ENCODE results near the gene CXCR5.

CXCR5 gene

DNA sequence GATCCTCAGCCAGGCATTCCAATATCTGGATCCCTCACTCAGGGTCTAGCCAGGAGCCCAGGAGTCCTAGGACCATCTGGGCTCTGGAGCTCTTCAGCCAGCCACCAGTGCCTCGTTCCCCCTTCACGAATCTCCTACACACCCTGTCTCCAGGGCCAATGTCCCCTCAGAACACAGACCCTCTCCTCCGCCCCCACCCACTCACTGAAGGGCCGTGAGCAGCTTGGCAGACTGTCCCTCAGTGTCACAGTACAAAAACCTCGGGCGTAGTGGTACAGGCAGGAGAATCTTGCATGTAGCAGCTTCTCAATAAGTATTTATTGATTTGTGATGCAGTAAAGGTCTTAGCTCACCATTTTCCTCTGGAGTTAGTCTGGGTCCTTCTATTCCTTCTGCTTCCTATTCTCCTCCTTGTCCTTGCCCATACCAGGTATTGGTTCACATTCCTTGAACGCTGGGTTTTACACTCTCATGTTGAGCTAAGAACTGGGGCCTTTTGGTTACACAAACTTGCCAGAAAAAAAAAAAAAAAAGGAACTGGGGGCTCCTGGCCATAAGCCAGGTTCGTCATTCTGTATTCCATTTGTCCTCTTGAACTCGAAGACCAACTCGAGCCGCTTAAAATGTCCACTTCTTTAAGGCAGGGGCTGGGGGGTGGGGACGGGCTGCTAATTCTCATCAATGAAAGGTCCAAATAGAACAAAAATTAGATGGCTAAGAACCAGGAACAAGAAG is 2.3 kb downstream of the CXCR5 start:
- Mint-ChIP-seq H3K27me3 (ENCODE audit: low read depth) (no peaks in the 10 kb centered on the region), H3K36me3 (ENCODE audit: low read depth) (no peaks in the 10 kb centered on the region), H3K4me3 (no peak overlapping the region), H3K27ac (no peak overlapping the region), H3K9me3 (no peaks in the 10 kb centered on the region), H3K4me1 (ENCODE audit: low read depth) (peaks cover 46% of the 10 kb centered on the region)

DNA sequence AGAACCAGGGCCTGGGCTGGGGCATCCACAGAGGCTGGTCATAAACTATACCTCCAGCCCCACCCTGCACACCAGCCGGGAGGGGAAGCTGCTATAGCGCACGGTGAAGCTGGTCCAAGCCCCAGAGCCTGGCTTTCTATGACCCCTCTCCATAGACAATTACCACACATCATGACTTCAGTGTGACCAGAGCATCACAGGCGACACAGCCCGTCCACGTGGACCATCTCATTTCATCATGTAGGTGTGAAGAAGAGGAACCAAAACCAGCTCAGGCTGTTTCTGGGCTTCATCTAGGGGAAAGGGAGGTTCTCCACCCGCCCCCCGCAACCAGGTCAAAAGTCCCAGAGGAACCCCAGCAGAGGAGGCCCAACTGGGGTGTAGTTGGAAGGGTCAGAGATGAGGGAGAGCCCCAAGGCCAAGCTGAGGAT is 3.0 kb downstream of the CXCR5 start:
- Mint-ChIP-seq H3K9me3 (no peaks in the 10 kb centered on the region), H3K4me1 (ENCODE audit: low read depth) (peaks cover 41% of the 10 kb centered on the region), H3K36me3 (ENCODE audit: low read depth) (no peaks in the 10 kb centered on the region), H3K27ac (no peak overlapping the region), H3K4me3 (no peak overlapping the region), H3K27me3 (ENCODE audit: low read depth) (no peaks in the 10 kb centered on the region)

- H3K4me1 Mint-ChIP-seq (ENCODE audit: low read depth), result peaks cover 45% of the 10 kb centered on the region
- no peaks in the 10 kb centered on the region for H3K36me3 Mint-ChIP-seq (ENCODE audit: low read depth)
- H3K27me3 Mint-ChIP-seq (ENCODE audit: low read depth), result no peaks in the 10 kb centered on the region
- no peak overlapping the region for H3K4me3 Mint-ChIP-seq
- no peaks in the 10 kb centered on the region for H3K9me3 Mint-ChIP-seq
- H3K27ac Mint-ChIP-seq, result no peak overlapping the region
These were observed 3.5 kb downstream of the CXCR5 start for GRCh38 chr11:118887206-118887605.

- no peak overlapping the region for H3K4me3 Mint-ChIP-seq
- H3K27ac Mint-ChIP-seq, result no peak overlapping the region
- no peaks in the 10 kb centered on the region for H3K9me3 Mint-ChIP-seq
- peaks cover 45% of the 10 kb centered on the region for H3K4me1 Mint-ChIP-seq (ENCODE audit: low read depth)
- no peaks in the 10 kb centered on the region for H3K27me3 Mint-ChIP-seq (ENCODE audit: low read depth)
- no peaks in the 10 kb centered on the region for H3K36me3 Mint-ChIP-seq (ENCODE audit: low read depth)
These were observed 4.7 kb downstream of the CXCR5 start for GRCh38 chr11:118888398-118888797.

DNA sequence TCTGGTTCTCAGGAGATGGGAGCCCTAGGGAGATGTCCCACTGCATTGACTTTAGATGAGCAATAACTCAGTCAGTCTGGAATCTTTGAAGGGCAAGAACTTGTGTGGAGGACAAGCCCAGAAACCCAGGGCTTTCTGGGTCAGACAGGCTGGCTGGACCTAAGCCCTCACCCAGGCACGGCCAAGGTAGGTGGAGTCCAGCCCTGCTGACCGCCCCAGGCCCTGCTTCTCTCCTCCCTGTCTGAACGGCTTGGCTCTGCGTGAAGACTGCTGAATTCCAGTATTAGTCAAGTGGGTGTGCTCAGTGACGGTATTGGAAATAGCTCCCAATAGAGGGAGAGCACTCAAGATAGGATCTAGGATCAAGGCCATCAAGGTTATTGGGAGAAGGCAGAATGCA is 6.1 kb downstream of the CXCR5 start:
- H3K36me3 Mint-ChIP-seq (ENCODE audit: low read depth), result no peaks in the 10 kb centered on the region
- no peak overlapping the region for H3K4me3 Mint-ChIP-seq
- no peak overlapping the region for H3K27ac Mint-ChIP-seq
- H3K9me3 Mint-ChIP-seq, result no peaks in the 10 kb centered on the region
- no peaks in the 10 kb centered on the region for H3K27me3 Mint-ChIP-seq (ENCODE audit: low read depth)
- peaks cover 45% of the 10 kb centered on the region for H3K4me1 Mint-ChIP-seq (ENCODE audit: low read depth)

DNA sequence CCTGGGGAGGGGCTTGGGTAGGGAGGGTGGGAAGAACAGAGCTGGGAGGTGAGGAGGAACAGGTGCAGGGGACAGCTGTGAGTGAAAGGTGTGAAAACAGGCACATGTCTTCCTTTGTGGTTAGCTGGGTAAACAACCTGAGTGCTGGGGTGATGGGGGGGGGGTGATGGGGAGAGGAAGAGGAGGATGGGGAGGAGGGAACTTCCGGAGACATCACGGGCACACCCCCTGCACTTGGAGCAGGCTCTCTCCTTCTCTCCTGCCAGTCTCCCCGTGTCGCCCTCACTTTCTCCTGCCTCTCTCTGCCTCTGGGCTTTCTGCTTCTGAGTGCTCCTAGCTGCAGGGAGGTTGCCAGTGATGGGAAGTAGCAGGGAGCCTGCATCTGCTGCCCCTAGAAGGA is 8.8 kb downstream of the CXCR5 start:
- peaks cover 61% of the 10 kb centered on the region for H3K4me1 Mint-ChIP-seq (ENCODE audit: low read depth)

DNA sequence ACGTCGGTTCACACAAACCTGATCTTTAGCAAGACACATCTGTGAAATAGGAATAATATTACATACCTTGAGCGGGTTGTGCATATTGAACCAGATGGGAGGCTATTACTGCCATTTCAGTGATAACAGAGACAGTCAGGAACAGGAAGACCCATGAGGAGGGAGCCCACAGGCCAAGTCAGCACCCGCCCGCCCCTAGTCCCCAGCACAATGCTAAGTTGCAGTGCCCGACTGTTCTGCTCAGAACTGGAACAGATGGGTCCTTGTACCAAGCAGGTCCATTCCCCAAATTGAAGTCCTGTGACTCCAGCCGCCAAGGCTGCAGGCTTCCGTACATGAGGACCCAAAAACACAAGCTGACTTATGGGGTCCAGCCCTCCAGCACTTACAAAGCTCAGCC is 9.3 kb downstream of the CXCR5 start:
- no peaks in the 10 kb centered on the region for H3K27me3 Mint-ChIP-seq (ENCODE audit: low read depth)
- H3K4me3 Mint-ChIP-seq, result peak overlapping the region; percentile 32
- H3K36me3 Mint-ChIP-seq (ENCODE audit: low read depth), result no peaks in the 10 kb centered on the region
- peaks cover 61% of the 10 kb centered on the region for H3K4me1 Mint-ChIP-seq (ENCODE audit: low read depth)
- H3K27ac Mint-ChIP-seq, result peak overlapping the region; percentile 83
- H3K9me3 Mint-ChIP-seq, result no peaks in the 10 kb centered on the region

More for the DNA sequence above, 8.8 kb downstream of the CXCR5 start:
- Mint-ChIP-seq H3K4me3 (peak overlapping the region; percentile 32), H3K36me3 (ENCODE audit: low read depth) (no peaks in the 10 kb centered on the region), H3K27ac (peak overlapping the region; percentile 83), H3K9me3 (no peaks in the 10 kb centered on the region), H3K27me3 (ENCODE audit: low read depth) (no peaks in the 10 kb centered on the region)

- H3K36me3 Mint-ChIP-seq (ENCODE audit: low read depth), result no peaks in the 10 kb centered on the region
- peak overlapping the region; percentile 18 for H3K27ac Mint-ChIP-seq
- no peaks in the 10 kb centered on the region for H3K9me3 Mint-ChIP-seq
- H3K4me3 Mint-ChIP-seq, result no peak overlapping the region
- no peaks in the 10 kb centered on the region for H3K27me3 Mint-ChIP-seq (ENCODE audit: low read depth)
- peaks cover 61% of the 10 kb centered on the region for H3K4me1 Mint-ChIP-seq (ENCODE audit: low read depth)
These were observed 10.0 kb downstream of the CXCR5 start for GRCh38 chr11:118893662-118894061.

DNA sequence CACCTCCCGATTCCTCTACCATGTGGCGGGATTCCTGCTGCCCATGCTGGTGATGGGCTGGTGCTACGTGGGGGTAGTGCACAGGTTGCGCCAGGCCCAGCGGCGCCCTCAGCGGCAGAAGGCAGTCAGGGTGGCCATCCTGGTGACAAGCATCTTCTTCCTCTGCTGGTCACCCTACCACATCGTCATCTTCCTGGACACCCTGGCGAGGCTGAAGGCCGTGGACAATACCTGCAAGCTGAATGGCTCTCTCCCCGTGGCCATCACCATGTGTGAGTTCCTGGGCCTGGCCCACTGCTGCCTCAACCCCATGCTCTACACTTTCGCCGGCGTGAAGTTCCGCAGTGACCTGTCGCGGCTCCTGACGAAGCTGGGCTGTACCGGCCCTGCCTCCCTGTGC is 10.5 kb downstream of the CXCR5 start:
- Mint-ChIP-seq H3K36me3 (ENCODE audit: low read depth) (no peaks in the 10 kb centered on the region), H3K27ac (no peak overlapping the region), H3K27me3 (ENCODE audit: low read depth) (no peaks in the 10 kb centered on the region), H3K4me1 (ENCODE audit: low read depth) (peaks cover 61% of the 10 kb centered on the region), H3K4me3 (no peak overlapping the region), H3K9me3 (no peaks in the 10 kb centered on the region)

GRCh38 chr11:118895093-118896039 is 11.7 kb downstream of the CXCR5 start:
- Mint-ChIP-seq H3K4me1 (ENCODE audit: low read depth) (peaks cover 52% of the 10 kb centered on the region), H3K27ac (peak overlapping the region; percentile 79), H3K4me3 (peak overlapping the region; percentile 36), H3K27me3 (ENCODE audit: low read depth) (no peaks in the 10 kb centered on the region), H3K36me3 (ENCODE audit: low read depth) (peaks cover 3% of the 10 kb centered on the region), H3K9me3 (no peaks in the 10 kb centered on the region)

DNA sequence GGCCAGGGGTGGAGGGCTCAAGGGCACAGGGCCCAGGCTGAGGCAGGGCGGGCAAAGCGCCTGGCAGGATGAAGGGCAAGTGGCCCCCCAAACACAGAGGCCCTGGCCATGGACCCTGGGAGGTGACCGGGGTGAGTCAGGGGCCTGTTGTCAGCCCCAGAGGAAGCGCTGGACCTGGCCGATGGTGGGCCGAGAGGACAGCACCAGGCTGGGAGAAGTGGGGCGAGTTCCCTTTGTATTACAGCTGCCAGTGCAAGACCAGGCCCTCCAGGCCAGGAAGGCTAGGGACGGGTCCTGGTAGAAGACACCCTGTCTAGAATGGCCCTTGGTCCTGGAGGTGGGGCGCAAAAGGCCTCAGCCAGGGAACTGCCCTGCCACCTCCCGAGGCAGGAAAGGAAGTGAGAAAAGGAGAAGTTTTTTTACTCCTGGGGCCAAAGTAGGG is 12.8 kb downstream of the CXCR5 start:
- H3K36me3 Mint-ChIP-seq (ENCODE audit: low read depth), result peaks cover 8% of the 10 kb centered on the region
- peak overlapping the region; percentile 26 for H3K27ac Mint-ChIP-seq
- H3K4me1 Mint-ChIP-seq (ENCODE audit: low read depth), result peaks cover 46% of the 10 kb centered on the region
- no peaks in the 10 kb centered on the region for H3K27me3 Mint-ChIP-seq (ENCODE audit: low read depth)
- no peak overlapping the region for H3K4me3 Mint-ChIP-seq
- H3K9me3 Mint-ChIP-seq, result no peaks in the 10 kb centered on the region

DNA sequence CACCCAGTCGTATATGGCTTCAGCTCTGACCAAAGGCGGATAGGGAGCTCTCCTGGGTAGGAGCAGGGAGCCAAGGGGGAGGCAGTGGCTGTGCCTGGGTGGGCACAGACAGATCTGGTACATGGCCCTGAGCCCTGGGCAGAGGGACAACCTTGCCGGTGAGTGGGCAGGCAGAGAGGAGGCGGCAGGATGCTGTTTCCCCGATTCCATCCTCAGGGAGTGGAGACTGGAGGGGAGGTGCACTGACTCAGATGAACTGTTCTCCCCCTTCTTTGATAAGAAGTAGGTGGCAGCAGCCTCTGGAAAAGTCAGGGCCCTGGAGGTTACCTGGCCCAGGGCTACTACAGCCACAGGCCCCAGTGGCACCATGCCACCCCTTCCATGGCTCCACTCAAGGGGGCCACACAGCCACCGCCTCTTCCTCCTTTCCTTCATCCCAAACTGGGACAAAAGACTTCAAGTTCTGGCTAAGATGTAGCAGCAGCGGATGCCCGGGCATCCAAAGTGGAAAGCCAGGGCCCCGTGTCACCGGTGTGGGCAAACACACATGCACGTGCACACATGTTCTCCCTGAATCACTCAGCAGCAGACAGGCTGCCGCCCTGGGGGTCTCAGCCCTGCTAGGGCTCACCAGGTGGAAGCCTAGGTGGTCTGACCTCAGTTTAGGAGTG is 13.4 kb downstream of the CXCR5 start:
- peaks cover 10% of the 10 kb centered on the region for H3K36me3 Mint-ChIP-seq (ENCODE audit: low read depth)
- H3K27me3 Mint-ChIP-seq (ENCODE audit: low read depth), result no peaks in the 10 kb centered on the region
- no peaks in the 10 kb centered on the region for H3K9me3 Mint-ChIP-seq
- H3K27ac Mint-ChIP-seq, result peak overlapping the region; percentile 26
- no peak overlapping the region for H3K4me3 Mint-ChIP-seq
- H3K4me1 Mint-ChIP-seq (ENCODE audit: low read depth), result peaks cover 41% of the 10 kb centered on the region

GRCh38 chr11:118897721-118898310 is 14.1 kb downstream of the CXCR5 start:
- Mint-ChIP-seq H3K27ac (no peak overlapping the region), H3K9me3 (no peaks in the 10 kb centered on the region), H3K4me1 (ENCODE audit: low read depth) (peaks cover 34% of the 10 kb centered on the region), H3K4me3 (no peak overlapping the region), H3K27me3 (ENCODE audit: low read depth) (no peaks in the 10 kb centered on the region), H3K36me3 (ENCODE audit: low read depth) (peaks cover 11% of the 10 kb centered on the region)

Data from T-helper 1 cell treated with Interleukin-12 subunit alpha and Interleukin-12 subunit beta and Interleukin-4 antibody, amounts not matched to agents 30 μg/mL and 1 μg/mL, for 36 hours (primary cell).